A549 (cell line): ENCODE data around the gene CHIA. TPM values are rescaled to one million over a fixed set of nuclear protein-coding genes. Genes with fewer than 3 reads are reported as not detected.

Experiments
- ATAC-seq, 2 experiments: fragments of 200-7000 bp in 1 of 2; fragments of >200 bp in 1 of 2; cut with Nextera tagmentation in 1 of 2; cut with Tn5 transposase in 1 of 2; 3 replicates each; pipeline versions ENCODE4 v1.8.0 to v1.9.1; 2018 to 2020; ENCODE audit warnings: mild to moderate bottlenecking in 1 of 2, moderate library complexity in 1 of 2
- CTCF ChIA-PET: fragments of 300-600 bp; sonication (Branson Sonifier 250); formaldehyde crosslinking; extraction: SDS; loops from one replicate; lab custom pipeline; 2021; ENCODE audit warnings: antibody characterized with exemption, inconsistent platforms; lab: Yijun Ruan, JAX
- POLR2A ChIA-PET: fragments of 350-600 bp; formaldehyde crosslinking; extraction: SDS; loops from one replicate; lab custom pipeline; 2021; ENCODE audit warnings: antibody characterized with exemption, inconsistent platforms; lab: Yijun Ruan, JAX
- DNase-seq, 2 experiments: peaks; one replicate each; pipeline versions ENCODE4 v3.0.0 to v3.0.0-alpha.2; 2011 to 2016; ENCODE audit warnings: low read depth in 1 of 2, low spot score in 1 of 2
- FAIRE-seq: peaks from 2 replicates; lab custom pipeline; 2011; peaks lifted over from hg19 to GRCh38; lab: Jason Lieb, UNC
- H3K27ac ChIP-seq, 2 experiments: fragments of >200 bp; sonication (Bioruptor Twin); formaldehyde crosslinking; 3 replicates each; pipeline ENCODE4 v1.5.1; 2016 to 2017
- H3K4me1 ChIP-seq: fragments of >200 bp; sonication (Bioruptor Twin); formaldehyde crosslinking; 3 replicates; pipeline ENCODE4 v1.6.1; 2016
- H3K4me2 ChIP-seq: fragments of >200 bp; sonication (Bioruptor Twin); formaldehyde crosslinking; 3 replicates; pipeline ENCODE4 v1.6.1; 2016
- H3K4me3 ChIP-seq: fragments of >200 bp; sonication (Bioruptor Twin); formaldehyde crosslinking; 3 replicates; pipeline ENCODE4 v1.5.1; 2016
- H3K9me3 ChIP-seq: fragments of >200 bp; sonication (Bioruptor Twin); formaldehyde crosslinking; 3 replicates; pipeline ENCODE4 v1.6.1; 2016
- CEBPB ChIP-seq, 2 experiments: fragments of >200 bp in 1 of 2; sonication (Bioruptor Twin) in 1 of 2; formaldehyde crosslinking in 1 of 2; IDR thresholded peaks; 2 replicates each; pipeline ENCODE4 v1.6.1; 2012 to 2016
- ELK1 ChIP-seq: fragments of 150-350 bp; IDR thresholded peaks from 2 replicates; pipeline ENCODE4 v1.6.1; 2014; ENCODE audit warnings: low read depth, mild to moderate bottlenecking, low read length
- FOSB ChIP-seq: fragments of 250-450 bp; sonication (Bioruptor Pico); IDR thresholded peaks from 2 replicates; pipeline ENCODE4 v1.5.0; 2020; ENCODE audit warnings: mild to moderate bottlenecking, moderate library complexity
- FOXS1 ChIP-seq: fragments of 250-450 bp; sonication (Bioruptor Pico); IDR thresholded peaks from 2 replicates; pipeline ENCODE4 v1.5.0; 2020; ENCODE audit warnings: mild to moderate bottlenecking, moderate library complexity
- HMGXB4 ChIP-seq: fragments of 250-450 bp; sonication (Bioruptor Pico); IDR thresholded peaks from 2 replicates; pipeline ENCODE4 v1.5.0; 2021; ENCODE audit warnings: mild to moderate bottlenecking, moderate library complexity, borderline replicate concordance
- HOXB13 ChIP-seq: fragments of 250-450 bp; sonication (Bioruptor Pico); IDR thresholded peaks from 2 replicates; pipeline ENCODE4 v1.5.0; 2020; ENCODE audit warnings: low read depth, mild to moderate bottlenecking, moderate library complexity
- KDM1A ChIP-seq: fragments of 200-600 bp; sonication (generic); IDR thresholded peaks from 2 replicates; pipeline ENCODE4 v1.6.1; 2016; ENCODE audit warnings: low read depth, mild to moderate bottlenecking
- MAZ ChIP-seq: fragments of 150-350 bp; IDR thresholded peaks from 2 replicates; pipeline ENCODE4 v1.6.1; 2014; ENCODE audit warnings: antibody characterized with exemption, low read depth, low read length, borderline replicate concordance
- SREBF2 ChIP-seq: fragments of 450-650 bp; IDR thresholded peaks from 2 replicates; pipeline ENCODE4 v1.6.1; 2014; ENCODE audit warnings: mild to moderate bottlenecking, moderate library complexity
- TFCP2L1 ChIP-seq: fragments of 250-450 bp; sonication (Bioruptor Pico); IDR thresholded peaks from 2 replicates; pipeline ENCODE4 v1.5.0; 2021; ENCODE audit warnings: mild to moderate bottlenecking
- ZSCAN20 ChIP-seq: fragments of 250-450 bp; sonication (Bioruptor Pico); IDR thresholded peaks from 2 replicates; pipeline ENCODE4 v1.8.0; 2022; ENCODE audit warnings: mild to moderate bottlenecking, moderate library complexity
- WGBS: methylation state at CpG from one replicate; pipeline ENCODE4 v1.1.6; 2017; ENCODE audit errors: missing lambda C conversion rate; 5-methylcytosine and 5-hydroxymethylcytosine counted together
- polyA plus RNA-seq, 4 experiments: library from polyadenylated mRNA; depleted of rRNA in 3 of 4; stranded (reverse); fragments of >200 nt; fragmentation: RNase III in 1 of 4; extraction: RNeasy Plus Mini Kit Qiagen cat#74134 plus additional on column Dnase treatment in 1 of 4; gene quantifications; 2 replicates in 3 of 4; 3 replicates in 1 of 4; pipeline ENCODE4 v1.2.3, GENCODE V29; 2011 to 2017
- TF ChIP-seq, protein P1 (sequence below): fragments of 250-450 bp; sonication (Bioruptor Pico); IDR thresholded peaks from 2 replicates; pipeline ENCODE4 v1.5.0; 2020; ENCODE audit warnings: low read depth, mild to moderate bottlenecking, moderate library complexity
- TF ChIP-seq, protein P2 (sequence below): fragments of >200 bp; sonication (Bioruptor Twin); formaldehyde crosslinking; IDR thresholded peaks from 3 replicates; pipeline ENCODE4 v1.5.1; 2016
- TF ChIP-seq, protein P3 (sequence below): IDR thresholded peaks from 2 replicates; pipeline ENCODE4 v1.6.1; 2012; ENCODE audit warnings: low read depth, borderline replicate concordance
- TF ChIP-seq, protein P4 (sequence below): fragments of 450-650 bp; IDR thresholded peaks from 2 replicates; pipeline ENCODE4 v1.6.1; 2014; ENCODE audit warnings: antibody characterized with exemption

CHIA gene
- polyA plus RNA-seq, 2 of the 4 experiments (the other 2 are of a cell fraction), result not detected

- POLR2A ChIA-PET, result no interaction called here
These were observed 29.6 kb downstream of the CHIA start for GRCh38 chr1:111320066-111320879.

DNA sequence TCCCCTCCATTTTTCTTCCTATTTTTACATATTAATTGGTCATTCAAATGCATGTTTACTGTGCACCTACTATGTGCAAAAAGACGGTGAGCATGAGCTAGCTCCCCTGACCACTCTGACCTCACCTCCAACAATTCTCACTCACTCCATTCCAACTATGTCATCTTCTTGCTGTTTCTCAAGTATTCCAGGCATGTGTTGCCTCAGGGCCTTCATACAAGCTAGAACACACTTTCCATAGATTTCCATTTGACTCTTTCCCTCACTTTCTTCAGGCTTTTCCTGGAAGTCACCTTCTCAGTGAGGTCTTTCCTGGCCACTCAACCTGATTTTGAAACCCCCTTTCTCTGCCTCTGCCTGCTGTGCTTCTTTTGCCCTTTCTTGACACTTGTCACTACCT lies 32.6 kb downstream of the CHIA start:
- CTCF ChIA-PET, result no interaction called here
- no peak for FAIRE-seq
- TF ChIP-seq SREBF2, result no peak

More at GRCh38 chr1:111320066-111320879, 29.6 kb downstream of the CHIA start:
- CTCF ChIA-PET, result interaction anchor here (1.2 kb wide), 1 partner anchor 97 kb away, joined by 3 read pairs; no protein-coding TSS in a partner anchor
- Histone ChIP-seq H3K4me2 (no peak overlapping the region), H3K4me3 (no peak overlapping the region), H3K27ac (no peak overlapping the region), H3K9me3 (no peaks in the 10 kb centered on the region), H3K4me1 (no peaks in the 10 kb centered on the region)
- DNase-seq, result no peak
- no peak for TF ChIP-seq TFCP2L1
- no peak for TF ChIP-seq FOSB (CRISPR knock-in tag)
- TF ChIP-seq, protein P1, sequence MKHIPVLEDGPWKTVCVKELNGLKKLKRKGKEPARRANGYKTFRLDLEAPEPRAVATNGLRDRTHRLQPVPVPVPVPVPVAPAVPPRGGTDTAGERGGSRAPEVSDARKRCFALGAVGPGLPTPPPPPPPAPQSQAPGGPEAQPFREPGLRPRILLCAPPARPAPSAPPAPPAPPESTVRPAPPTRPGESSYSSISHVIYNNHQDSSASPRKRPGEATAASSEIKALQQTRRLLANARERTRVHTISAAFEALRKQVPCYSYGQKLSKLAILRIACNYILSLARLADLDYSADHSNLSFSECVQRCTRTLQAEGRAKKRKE (CRISPR knock-in tag), result no peak
- TF ChIP-seq, protein P2, sequence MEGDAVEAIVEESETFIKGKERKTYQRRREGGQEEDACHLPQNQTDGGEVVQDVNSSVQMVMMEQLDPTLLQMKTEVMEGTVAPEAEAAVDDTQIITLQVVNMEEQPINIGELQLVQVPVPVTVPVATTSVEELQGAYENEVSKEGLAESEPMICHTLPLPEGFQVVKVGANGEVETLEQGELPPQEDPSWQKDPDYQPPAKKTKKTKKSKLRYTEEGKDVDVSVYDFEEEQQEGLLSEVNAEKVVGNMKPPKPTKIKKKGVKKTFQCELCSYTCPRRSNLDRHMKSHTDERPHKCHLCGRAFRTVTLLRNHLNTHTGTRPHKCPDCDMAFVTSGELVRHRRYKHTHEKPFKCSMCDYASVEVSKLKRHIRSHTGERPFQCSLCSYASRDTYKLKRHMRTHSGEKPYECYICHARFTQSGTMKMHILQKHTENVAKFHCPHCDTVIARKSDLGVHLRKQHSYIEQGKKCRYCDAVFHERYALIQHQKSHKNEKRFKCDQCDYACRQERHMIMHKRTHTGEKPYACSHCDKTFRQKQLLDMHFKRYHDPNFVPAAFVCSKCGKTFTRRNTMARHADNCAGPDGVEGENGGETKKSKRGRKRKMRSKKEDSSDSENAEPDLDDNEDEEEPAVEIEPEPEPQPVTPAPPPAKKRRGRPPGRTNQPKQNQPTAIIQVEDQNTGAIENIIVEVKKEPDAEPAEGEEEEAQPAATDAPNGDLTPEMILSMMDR, result no peak
- TF ChIP-seq, protein P3, sequence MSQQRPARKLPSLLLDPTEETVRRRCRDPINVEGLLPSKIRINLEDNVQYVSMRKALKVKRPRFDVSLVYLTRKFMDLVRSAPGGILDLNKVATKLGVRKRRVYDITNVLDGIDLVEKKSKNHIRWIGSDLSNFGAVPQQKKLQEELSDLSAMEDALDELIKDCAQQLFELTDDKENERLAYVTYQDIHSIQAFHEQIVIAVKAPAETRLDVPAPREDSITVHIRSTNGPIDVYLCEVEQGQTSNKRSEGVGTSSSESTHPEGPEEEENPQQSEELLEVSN, result no peak
- TF ChIP-seq HOXB13 (CRISPR knock-in tag), result no peak
- TF ChIP-seq ZSCAN20 (CRISPR knock-in tag), result no peak
- TF ChIP-seq, protein P4, sequence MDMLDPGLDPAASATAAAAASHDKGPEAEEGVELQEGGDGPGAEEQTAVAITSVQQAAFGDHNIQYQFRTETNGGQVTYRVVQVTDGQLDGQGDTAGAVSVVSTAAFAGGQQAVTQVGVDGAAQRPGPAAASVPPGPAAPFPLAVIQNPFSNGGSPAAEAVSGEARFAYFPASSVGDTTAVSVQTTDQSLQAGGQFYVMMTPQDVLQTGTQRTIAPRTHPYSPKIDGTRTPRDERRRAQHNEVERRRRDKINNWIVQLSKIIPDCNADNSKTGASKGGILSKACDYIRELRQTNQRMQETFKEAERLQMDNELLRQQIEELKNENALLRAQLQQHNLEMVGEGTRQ, result no peak
- FAIRE-seq, result no peak
- 12% methylated on average over 11 of the region's 12 CpGs for WGBS
- ATAC-seq, result no peak

DNA sequence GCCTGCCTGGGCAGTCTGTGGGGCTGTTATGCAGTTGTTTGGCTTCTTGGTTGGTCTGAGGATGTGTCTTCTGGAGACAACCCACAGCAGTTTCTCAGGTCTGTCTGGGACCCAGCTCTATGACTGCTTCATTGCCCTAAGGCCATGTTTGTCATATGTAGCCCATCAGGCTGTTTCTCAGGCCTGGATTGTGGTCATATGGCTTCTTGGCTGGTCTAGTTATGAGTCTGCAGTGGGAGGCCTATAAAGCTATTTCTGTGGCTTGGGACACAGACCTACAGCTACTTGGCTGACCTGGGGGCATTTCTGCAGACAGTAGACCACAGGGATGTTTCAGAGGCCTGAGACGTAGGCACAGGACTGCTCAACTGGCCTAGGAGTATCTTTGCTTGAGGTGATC lies 41.5 kb downstream of the CHIA start:
- DNase-seq (no peak), FAIRE-seq (no peak), ATAC-seq (no peak)
- H3K27ac ChIP-seq, result no peak overlapping the region
- ChIA-PET CTCF (interaction anchor here (3.7 kb wide), 1 partner anchor 109 kb away, joined by 16 read pairs; no protein-coding TSS in a partner anchor), POLR2A (no interaction called here)
- H3K4me2 ChIP-seq, result no peak overlapping the region
- WGBS, result 20% methylated on average over 1 of the region's 1 CpG
- H3K9me3 ChIP-seq, result no peaks in the 10 kb centered on the region
- H3K4me3 ChIP-seq, result no peak overlapping the region
- TF ChIP-seq FOSB (CRISPR knock-in tag) (no peak), KDM1A (no peak), HMGXB4 (CRISPR knock-in tag) (no peak), ELK1 (no peak), MAZ (no peak), FOXS1 (no peak), CEBPB (IDR thresholded peaks at IDR 0.05) (no peak)
- TF ChIP-seq, protein P3, result no peak
- H3K4me1 ChIP-seq, result no peaks in the 10 kb centered on the region

More for the DNA sequence above, 32.6 kb downstream of the CHIA start:
- ATAC-seq (no peak), DNase-seq (no peak)
- Histone ChIP-seq H3K4me1 (no peaks in the 10 kb centered on the region), H3K4me2 (no peak overlapping the region), H3K27ac (no peak overlapping the region), H3K9me3 (no peaks in the 10 kb centered on the region), H3K4me3 (no peak overlapping the region)
- WGBS, result 4% methylated on average over 1 of the region's 1 CpG
- POLR2A ChIA-PET, result no interaction called here
